ES-I3 (cell line): Measurements from ENCODE around the gene ADGRD1.

ENCODE experiments used
- H3K36me3 ChIP-seq: 2 replicates; pipeline ENCODE4 v1.6.1; 2013; ENCODE audit warnings: mild to moderate bottlenecking, low read length, control low read depth, moderate library complexity; ENCODE audit not compliant: insufficient read depth
- H3K4me1 ChIP-seq: 2 replicates; pipeline ENCODE4 v1.6.1; 2013; ENCODE audit warnings: mild to moderate bottlenecking, control low read depth, low read length; ENCODE audit not compliant: insufficient read depth
- H3K9ac ChIP-seq: 2 replicates; pipeline ENCODE4 v1.6.1; 2013; ENCODE audit warnings: low read depth, mild to moderate bottlenecking, low read length, moderate library complexity
- H3K9me3 ChIP-seq: 2 replicates; pipeline ENCODE4 v1.6.1; 2013; ENCODE audit warnings: mild to moderate bottlenecking, low read length, moderate library complexity; ENCODE audit not compliant: control insufficient read depth, insufficient read depth

ADGRD1 gene

DNA sequence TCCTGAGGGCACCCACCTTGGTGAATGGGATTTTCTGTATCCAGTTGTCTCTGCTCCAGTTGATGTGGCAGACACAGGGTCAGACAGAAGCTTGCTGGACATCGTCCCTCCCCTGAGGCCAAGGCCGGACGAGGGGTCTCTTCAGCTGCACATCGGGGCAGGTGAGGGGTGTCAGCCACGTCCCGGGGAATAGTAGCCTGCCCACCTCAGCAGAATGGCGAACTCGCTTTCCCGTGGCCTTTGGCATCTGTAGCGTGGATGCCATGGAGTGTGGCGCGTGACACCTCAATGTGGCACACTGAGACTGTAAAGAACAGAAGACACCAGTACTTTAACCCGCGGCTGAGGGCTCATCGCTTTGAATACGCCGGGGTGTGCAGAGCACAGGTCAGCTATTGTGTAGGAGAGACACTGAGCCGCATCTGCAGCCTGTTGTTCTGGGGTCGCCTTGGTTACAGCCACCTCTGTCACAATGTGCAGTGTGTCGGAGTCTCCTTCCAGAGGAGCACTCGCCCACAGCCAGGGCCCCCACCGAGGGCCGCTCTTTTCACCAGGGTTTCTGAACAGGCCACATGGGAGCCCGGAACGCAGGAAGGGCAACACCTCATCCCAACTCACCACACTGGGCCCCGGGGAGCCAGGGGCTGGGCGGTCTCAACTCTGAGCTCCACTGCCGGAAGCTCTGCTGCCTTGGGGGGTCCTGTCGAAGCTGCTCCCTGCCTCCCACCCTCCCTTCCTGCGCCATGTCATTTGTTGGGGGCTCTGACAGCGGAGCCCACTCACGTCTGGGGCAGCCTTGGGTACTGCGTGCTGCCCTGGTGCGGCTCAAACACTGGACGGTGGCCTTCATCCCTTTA is 77.0 kb downstream of the ADGRD1 start:
- no peaks in the 10 kb centered on the region for H3K9me3 ChIP-seq
- peaks cover 4% of the 10 kb centered on the region; the same call in 1 of the 2 replicates for H3K4me1 ChIP-seq
- no peak overlapping the region for H3K9ac ChIP-seq
- H3K36me3 ChIP-seq: no peaks in the 10 kb centered on the region

GRCh38 chr12:131032082-131032750 is 78.5 kb downstream of the ADGRD1 start:
- Histone ChIP-seq H3K36me3 (no peaks in the 10 kb centered on the region), H3K9me3 (no peaks in the 10 kb centered on the region), H3K9ac (no peak overlapping the region), H3K4me1 (peaks cover 4% of the 10 kb centered on the region; the same call in 1 of the 2 replicates)

DNA sequence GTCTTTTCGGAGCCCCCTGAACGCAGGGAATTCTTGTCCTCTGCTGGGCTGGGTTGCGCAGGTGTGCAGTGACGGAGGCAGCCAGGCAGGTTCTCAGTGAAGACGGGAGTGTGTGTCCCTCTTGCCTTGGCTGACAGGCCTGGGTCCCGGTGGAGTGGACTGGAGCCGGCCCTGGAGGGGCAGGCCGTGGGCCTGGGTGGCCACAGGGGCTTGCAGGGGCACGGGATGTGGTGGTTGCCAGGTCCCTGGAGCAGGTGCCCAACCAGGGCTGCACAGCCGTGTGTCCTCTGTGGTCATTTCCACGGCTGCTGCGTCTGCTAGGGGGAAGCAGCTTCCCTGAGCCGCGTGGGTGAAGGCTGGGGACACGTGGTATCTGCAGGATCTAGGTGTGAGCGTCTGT is 79.8 kb downstream of the ADGRD1 start:
- H3K9me3 ChIP-seq: no peaks in the 10 kb centered on the region
- H3K4me1 ChIP-seq: peaks cover 4% of the 10 kb centered on the region; the same call in 1 of the 2 replicates
- H3K36me3 ChIP-seq: no peaks in the 10 kb centered on the region
- no peak overlapping the region for H3K9ac ChIP-seq

DNA sequence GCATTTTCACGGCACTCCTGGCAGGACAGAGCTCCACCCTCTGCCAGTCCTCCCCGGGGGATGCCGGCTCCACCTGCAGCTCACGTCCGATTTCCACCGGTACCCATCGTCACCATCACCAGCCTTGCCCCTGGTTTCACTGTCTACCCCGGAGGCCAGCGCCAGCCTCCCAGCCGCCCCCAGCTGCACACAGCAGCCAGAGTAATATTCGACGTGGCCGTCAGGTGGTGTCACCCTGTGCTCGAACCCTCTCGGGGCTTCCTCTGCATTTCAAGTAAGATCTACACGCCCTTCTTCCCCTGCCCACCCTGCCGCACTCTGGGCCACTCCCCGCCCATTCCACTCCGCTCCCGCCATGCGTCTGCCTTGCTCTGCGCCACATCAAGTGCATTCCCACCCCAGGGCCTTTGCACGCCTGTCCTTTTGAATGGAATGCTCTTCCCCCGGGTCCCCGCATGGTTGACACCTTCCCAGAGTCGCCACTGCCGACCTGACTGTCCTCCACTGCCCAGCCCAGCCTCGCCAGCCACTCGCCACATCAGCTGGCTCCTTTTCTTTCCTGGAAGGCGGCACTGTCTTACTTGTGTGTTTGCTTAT is 80.3 kb downstream of the ADGRD1 start:
- H3K9ac ChIP-seq: no peak overlapping the region

GRCh38 chr12:131034631-131035244 is 81.0 kb downstream of the ADGRD1 start:
- H3K36me3 ChIP-seq: no peaks in the 10 kb centered on the region
- no peaks in the 10 kb centered on the region for H3K9me3 ChIP-seq
- H3K4me1 ChIP-seq: peaks cover 4% of the 10 kb centered on the region; the same call in 1 of the 2 replicates
- no peak overlapping the region for H3K9ac ChIP-seq

More for the DNA sequence above, 80.3 kb downstream of the ADGRD1 start:
- H3K9me3 ChIP-seq: no peaks in the 10 kb centered on the region
- no peaks in the 10 kb centered on the region for H3K36me3 ChIP-seq
- peaks cover 4% of the 10 kb centered on the region; the same call in 1 of the 2 replicates for H3K4me1 ChIP-seq

- no peaks in the 10 kb centered on the region for H3K9me3 ChIP-seq
- H3K9ac ChIP-seq: no peak overlapping the region
- H3K4me1 ChIP-seq: peaks cover 4% of the 10 kb centered on the region; the same call in 1 of the 2 replicates
- H3K36me3 ChIP-seq: no peaks in the 10 kb centered on the region
Observed at GRCh38 chr12:131035245-131035681, 81.6 kb downstream of the ADGRD1 start.

DNA sequence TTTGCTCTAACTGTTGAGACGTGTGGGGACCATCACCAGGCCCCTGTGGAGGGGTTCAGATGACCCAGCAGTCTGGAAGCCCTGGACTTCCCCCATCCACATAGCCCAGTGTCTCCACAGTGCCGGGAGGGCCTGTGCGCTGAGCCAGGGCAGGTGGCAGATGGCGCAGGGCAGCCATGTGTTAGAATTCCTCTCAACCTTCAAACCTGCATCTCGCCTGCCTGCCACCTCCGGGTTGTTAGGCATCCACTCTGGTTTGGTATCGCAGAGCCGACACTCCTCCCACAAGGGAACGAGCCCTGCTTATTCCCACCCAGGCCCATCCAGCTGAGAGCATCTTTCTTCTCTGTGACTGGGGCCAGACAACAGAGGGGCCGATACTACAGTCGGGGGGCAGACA is 84.5 kb downstream of the ADGRD1 start:
- H3K4me1 ChIP-seq: no peaks in the 10 kb centered on the region

GRCh38 chr12:131038961-131039950 is 85.5 kb downstream of the ADGRD1 start:
- H3K36me3 ChIP-seq: no peaks in the 10 kb centered on the region
- no peaks in the 10 kb centered on the region for H3K9me3 ChIP-seq
- H3K9ac ChIP-seq: no peak overlapping the region
- no peaks in the 10 kb centered on the region for H3K4me1 ChIP-seq

More for the DNA sequence above, 84.5 kb downstream of the ADGRD1 start:
- H3K9ac ChIP-seq: no peak overlapping the region
- H3K36me3 ChIP-seq: no peaks in the 10 kb centered on the region
- no peaks in the 10 kb centered on the region for H3K9me3 ChIP-seq

DNA sequence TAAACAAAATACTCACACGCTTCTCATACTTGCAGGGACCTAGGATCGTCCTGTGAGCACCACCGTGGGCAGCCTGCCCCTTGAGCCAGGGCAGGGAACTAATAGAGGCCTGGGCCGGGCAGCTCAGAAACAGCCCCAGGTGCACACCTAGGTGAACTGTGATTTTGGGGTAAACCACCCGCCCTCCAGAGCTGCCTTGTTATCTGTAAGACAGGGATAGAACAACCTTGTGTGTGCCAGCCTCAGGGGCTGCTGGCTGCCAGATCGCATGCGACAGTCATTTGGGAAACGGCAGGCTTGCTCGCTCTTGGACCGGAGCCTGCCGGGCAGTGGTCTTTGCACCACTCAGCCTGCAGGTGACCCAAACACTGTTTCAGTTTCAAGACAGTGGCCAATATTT is 86.8 kb downstream of the ADGRD1 start:
- Histone ChIP-seq H3K36me3 (no peaks in the 10 kb centered on the region), H3K9me3 (no peaks in the 10 kb centered on the region), H3K9ac (no peak overlapping the region), H3K4me1 (no peaks in the 10 kb centered on the region)

DNA sequence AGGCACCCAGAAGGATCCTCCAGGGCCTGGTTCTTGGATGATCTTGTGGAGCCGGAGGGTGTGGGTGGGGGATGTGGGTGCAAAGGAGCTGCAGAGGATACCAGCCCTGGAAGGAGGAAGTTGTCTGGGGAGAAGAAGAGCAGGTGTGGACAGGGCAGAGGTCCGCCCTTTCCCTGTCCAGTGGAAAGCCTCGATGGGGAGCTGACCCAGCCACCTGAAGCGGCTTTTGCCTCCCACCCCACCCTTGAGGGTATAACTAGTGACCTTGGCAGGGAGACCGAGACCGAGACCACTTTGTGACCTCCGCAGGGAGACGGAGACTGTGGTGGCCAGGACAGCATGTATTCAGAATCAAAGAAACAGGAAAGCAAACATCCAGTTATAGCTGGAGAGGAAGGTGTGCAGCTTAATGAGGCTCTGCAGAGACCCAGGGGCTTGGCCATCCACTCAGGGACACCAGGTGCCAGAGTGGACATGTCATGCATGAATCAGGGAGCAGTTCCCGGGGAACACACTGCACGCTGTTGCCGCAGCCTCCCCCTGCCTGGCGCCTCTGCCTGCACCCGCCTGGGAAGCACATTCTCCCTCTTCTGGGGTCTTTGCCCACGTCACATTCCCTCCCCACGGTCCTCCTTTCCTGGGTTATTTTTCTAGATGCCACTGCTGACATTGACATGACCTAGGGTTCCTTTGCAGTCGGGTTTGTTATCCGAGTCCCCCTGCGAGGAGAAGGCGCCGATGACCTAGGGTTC is 87.7 kb downstream of the ADGRD1 start:
- H3K9ac ChIP-seq: no peak overlapping the region
- no peaks in the 10 kb centered on the region for H3K4me1 ChIP-seq
- H3K36me3 ChIP-seq: no peaks in the 10 kb centered on the region
- H3K9me3 ChIP-seq: no peaks in the 10 kb centered on the region

DNA sequence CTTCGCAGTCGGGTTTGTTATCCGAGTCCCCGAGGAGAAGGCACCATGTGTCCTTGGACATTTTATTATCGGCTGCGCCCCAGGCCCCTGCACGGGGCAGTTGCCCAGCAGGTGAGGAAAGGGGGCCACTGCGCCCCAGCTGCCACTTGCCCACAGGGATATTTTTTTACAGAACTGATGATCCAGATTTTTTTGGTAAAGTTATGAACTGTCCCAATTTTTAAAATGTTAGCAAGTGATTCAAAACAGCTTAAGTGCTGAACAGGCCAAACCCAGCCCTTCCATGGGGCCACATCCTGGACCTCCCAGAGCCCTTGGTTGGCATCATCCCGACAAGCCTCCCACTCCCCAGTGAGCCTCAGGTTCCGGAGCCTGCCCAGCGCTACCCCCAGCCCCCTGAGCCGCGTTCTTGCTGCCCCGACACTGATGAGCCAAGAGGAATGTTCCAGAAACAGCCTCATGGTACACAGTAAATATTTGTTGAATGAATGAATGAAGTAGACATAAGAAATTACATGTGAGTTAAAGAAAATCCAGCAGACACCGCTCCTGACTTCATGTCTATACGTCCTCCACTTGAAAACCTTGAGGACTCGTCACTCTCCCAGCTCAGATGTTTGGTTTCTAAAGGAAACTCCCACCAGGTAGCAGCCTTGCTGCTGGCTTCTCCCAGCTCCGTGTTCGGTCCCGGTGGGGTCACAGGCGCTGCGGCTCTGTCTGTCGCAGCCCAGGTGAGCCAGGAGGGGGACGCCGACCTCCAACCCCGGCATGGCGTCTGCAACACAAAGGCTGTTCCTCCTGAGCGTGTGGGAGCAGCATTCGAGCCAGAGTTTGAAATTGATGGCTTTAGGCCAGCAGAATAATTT is 88.5 kb downstream of the ADGRD1 start:
- Histone ChIP-seq H3K4me1 (no peaks in the 10 kb centered on the region), H3K36me3 (no peaks in the 10 kb centered on the region), H3K9ac (no peak overlapping the region), H3K9me3 (no peaks in the 10 kb centered on the region)

DNA sequence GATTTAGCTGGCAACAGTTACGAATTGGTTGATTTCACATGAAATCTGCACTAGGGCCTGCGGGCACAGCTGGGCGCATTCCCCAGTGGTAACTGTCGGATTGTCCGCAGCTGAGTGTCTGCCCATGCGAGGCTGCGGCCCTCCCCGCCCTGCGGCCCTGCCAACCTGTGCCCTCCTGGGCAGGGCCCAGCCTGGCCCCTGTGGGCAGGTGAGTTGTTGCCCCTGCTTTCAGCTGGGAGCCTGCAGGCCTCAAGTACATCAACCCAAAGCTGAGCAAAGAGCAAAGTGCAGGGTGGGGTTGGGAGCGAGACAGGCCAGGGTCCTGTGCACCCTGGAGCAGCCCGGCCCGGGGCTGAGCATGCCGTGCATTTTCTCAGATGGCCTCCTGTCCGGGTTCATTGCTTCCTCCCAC is 89.1 kb downstream of the ADGRD1 start:
- H3K36me3 ChIP-seq: no peaks in the 10 kb centered on the region
- H3K9me3 ChIP-seq: no peaks in the 10 kb centered on the region
- no peak overlapping the region for H3K9ac ChIP-seq
- no peaks in the 10 kb centered on the region for H3K4me1 ChIP-seq
